ENCODE data around the gene NCKAP5L. TPM values are rescaled to one million over a fixed set of nuclear protein-coding genes. Genes with fewer than 3 reads are reported as not detected.

The NCKAP5L gene
- total and polyA plus RNA-seq, 9 of the 15 experiments (the other 6 are each of a cell fraction or from before 2014, with no cell fraction given) = 0.01 to 14.4 (median 3.7) TPM

DNA sequence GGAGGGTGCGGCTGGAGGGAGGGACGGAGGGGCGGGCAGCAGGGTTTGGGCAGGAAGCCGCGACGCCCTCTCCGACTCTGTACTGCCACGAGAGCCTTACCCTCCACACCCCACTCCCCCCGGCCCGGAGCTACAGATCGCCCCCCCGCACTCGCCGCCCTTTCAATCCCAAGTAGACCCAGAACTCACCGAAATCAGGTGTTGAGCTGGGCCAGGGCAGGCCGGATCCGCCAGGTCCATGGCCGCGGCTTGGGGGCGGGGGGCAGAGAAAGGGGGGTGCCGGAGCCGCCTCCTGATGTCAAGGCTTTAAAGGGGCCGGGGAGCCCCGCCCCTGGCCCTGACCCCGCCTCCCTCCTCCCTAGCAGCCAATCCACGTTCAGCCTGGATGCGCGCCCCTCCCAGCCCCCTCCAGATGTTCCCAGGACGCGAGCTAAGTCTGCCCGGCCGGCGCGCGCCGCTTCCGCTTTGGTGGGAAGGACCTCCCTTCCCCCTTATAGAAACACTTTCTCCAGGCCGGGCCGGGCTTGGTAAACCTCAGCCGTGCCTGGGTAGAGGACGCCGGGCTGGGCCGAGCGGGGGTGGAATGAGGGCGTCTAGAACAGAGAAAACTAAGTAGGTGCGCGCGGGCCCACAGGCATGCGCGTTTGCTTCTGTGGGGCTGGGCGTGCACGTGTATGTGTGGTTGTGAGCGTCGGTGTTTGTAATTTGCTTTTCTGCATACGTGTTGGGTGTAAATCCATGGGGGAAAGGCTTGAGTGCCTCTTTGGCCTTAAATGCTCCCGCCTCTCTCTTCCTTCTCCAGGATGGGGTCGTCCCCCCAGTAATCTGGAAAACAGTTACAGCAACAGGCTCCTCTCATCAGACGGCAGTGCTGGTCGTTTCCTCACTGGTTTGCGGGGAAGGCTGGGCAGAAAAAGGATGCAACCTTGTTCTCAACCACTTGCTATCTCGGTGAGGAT is at the start of gene NCKAP5L (continued):
- TF ChIP-seq, protein P1, sequence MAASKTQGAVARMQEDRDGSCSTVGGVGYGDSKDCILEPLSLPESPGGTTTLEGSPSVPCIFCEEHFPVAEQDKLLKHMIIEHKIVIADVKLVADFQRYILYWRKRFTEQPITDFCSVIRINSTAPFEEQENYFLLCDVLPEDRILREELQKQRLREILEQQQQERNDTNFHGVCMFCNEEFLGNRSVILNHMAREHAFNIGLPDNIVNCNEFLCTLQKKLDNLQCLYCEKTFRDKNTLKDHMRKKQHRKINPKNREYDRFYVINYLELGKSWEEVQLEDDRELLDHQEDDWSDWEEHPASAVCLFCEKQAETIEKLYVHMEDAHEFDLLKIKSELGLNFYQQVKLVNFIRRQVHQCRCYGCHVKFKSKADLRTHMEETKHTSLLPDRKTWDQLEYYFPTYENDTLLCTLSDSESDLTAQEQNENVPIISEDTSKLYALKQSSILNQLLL (CRISPR knock-in tag; IDR thresholded peaks at IDR 0.05; ENCODE audit: borderline replicate concordance) = no peak
- peak in 1 of 3 experiments; percentile 58; a peak in 1 of 6 replicates for TF ChIP-seq ZBTB11 (CRISPR knock-in tag; IDR thresholded peaks at IDR 0.05)
- TF ChIP-seq PHF8 (IDR thresholded peaks at IDR 0.05; ENCODE audit: borderline replicate concordance, low read length) = peak; percentile 79; the same call in 1 of the 2 replicates
- TF ChIP-seq KAT7 (CRISPR knock-in tag; IDR thresholded peaks at IDR 0.05; ENCODE audit: borderline replicate concordance) = 0 out of 2 replicates have a peak, but pooled peaks have one; percentile 71
- TF ChIP-seq ARID4B (CRISPR knock-in tag; IDR thresholded peaks at IDR 0.05) = peak; percentile 71
- peak; percentile 78 for TF ChIP-seq ETV5 (CRISPR knock-in tag; IDR thresholded peaks at IDR 0.05; ENCODE audit: low read depth)
- TF ChIP-seq ELF1 (tag; IDR thresholded peaks at IDR 0.05) = peak; percentile 85
- TF ChIP-seq ZNF740 (CRISPR knock-in tag; IDR thresholded peaks at IDR 0.05) = peak; percentile 79
- TF ChIP-seq ZNF740 (tag; IDR thresholded peaks at IDR 0.05) = peak in 1 of 2 experiments; percentile 88; a peak in 2 of 4 replicates

All from K562 (cell line).